Esophagus muscularis mucosa (tissue), 4 donors: Measurements from ENCODE around the gene SUSD6. TPM values are rescaled to one million over a fixed set of nuclear protein-coding genes. Genes with fewer than 3 reads are reported as not detected.

Experiments used
- DNase-seq: peaks from one replicate; pipeline ENCODE4 v3.0.0-alpha.2; 2017; ENCODE audit errors: extremely low spot score
- H3K27ac ChIP-seq, 4 donors: fragments of 200-600 bp; sonication (generic); replicated peaks in 1 of 4; 1 replicate in 3 of 4; 2 replicates in 1 of 4; pipeline ENCODE4 v1.5.1; 2016 to 2019; ENCODE audit warnings: mild to moderate bottlenecking in 1 of 4
- H3K27me3 ChIP-seq, 4 donors: fragments of 200-600 bp; sonication (generic); one replicate each; pipeline versions ENCODE4 v1.5.1 to v1.6.0; 2016 to 2019
- H3K36me3 ChIP-seq, 4 donors: fragments of 200-600 bp; sonication (generic); one replicate each; pipeline ENCODE4 v1.5.1; 2016 to 2019
- H3K4me1 ChIP-seq, 4 donors: fragments of 200-600 bp; sonication (generic); one replicate each; pipeline ENCODE4 v1.5.1; 2016 to 2019
- H3K4me3 ChIP-seq, 4 donors: fragments of 200-600 bp; sonication (generic); 1 replicate in 2 of 4; 2 replicates in 2 of 4; pipeline ENCODE4 v1.5.1; 2016 to 2019; ENCODE audit warnings: mild to moderate bottlenecking in 4 of 4, moderate library complexity in 1 of 4
- H3K9me3 ChIP-seq, 4 donors: fragments of 200-600 bp; sonication (generic); 1 replicate in 3 of 4; 2 replicates in 1 of 4; pipeline ENCODE4 v1.5.1; 2016 to 2019
- EP300 ChIP-seq: sonication (generic); formaldehyde crosslinking; IDR thresholded peaks from one replicate; pipeline ENCODE4 v1.6.1; 2017; ENCODE audit warnings: antibody characterized with exemption
- POLR2A ChIP-seq: fragments of 450-650 bp; IDR thresholded peaks from one replicate; pipeline ENCODE4 v1.6.1; 2017; ENCODE audit warnings: antibody characterized with exemption, moderate library complexity, mild to moderate bottlenecking, low read depth
- POLR2AphosphoS5 ChIP-seq, 2 donors: sonication (generic); formaldehyde crosslinking; IDR thresholded peaks; one replicate each; pipeline ENCODE4 v1.6.1; 2017; ENCODE audit warnings: antibody characterized with exemption in 2 of 2
- WGBS: methylation state at CpG from one replicate; pipeline ENCODE4 v1.1.5; 2018; 5-methylcytosine and 5-hydroxymethylcytosine counted together
- intact Hi-C: fragments of 100-400 bp; cut with DNase I; formaldehyde crosslinking; loops from one replicate; pipeline ENCODE4 v1.15.1; 2023
- total RNA-seq, 4 donors: library from RNA; depleted of rRNA; stranded (reverse); fragments of >200 nt; gene quantifications; one replicate each; pipeline versions ENCODE4 v1.1.0 to v1.2.1, GENCODE V29; 2016
- TF ChIP-seq, protein P1 (sequence below), 3 experiments: fragments of 200-600 bp in 2 of 3; fragments of 450-650 bp in 1 of 3; sonication (generic) in 2 of 3; IDR thresholded peaks; one replicate each; pipeline ENCODE4 v1.5.1; 2017 to 2019; ENCODE audit warnings: antibody characterized with exemption in 3 of 3, mild to moderate bottlenecking in 2 of 3, moderate library complexity in 1 of 3

SUSD6 gene, protein sequence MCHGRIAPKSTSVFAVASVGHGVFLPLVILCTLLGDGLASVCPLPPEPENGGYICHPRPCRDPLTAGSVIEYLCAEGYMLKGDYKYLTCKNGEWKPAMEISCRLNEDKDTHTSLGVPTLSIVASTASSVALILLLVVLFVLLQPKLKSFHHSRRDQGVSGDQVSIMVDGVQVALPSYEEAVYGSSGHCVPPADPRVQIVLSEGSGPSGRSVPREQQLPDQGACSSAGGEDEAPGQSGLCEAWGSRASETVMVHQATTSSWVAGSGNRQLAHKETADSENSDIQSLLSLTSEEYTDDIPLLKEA
- 10 to 100 TPM; 21.2 to 89.5 (median 43.5) TPM for total RNA-seq

DNA sequence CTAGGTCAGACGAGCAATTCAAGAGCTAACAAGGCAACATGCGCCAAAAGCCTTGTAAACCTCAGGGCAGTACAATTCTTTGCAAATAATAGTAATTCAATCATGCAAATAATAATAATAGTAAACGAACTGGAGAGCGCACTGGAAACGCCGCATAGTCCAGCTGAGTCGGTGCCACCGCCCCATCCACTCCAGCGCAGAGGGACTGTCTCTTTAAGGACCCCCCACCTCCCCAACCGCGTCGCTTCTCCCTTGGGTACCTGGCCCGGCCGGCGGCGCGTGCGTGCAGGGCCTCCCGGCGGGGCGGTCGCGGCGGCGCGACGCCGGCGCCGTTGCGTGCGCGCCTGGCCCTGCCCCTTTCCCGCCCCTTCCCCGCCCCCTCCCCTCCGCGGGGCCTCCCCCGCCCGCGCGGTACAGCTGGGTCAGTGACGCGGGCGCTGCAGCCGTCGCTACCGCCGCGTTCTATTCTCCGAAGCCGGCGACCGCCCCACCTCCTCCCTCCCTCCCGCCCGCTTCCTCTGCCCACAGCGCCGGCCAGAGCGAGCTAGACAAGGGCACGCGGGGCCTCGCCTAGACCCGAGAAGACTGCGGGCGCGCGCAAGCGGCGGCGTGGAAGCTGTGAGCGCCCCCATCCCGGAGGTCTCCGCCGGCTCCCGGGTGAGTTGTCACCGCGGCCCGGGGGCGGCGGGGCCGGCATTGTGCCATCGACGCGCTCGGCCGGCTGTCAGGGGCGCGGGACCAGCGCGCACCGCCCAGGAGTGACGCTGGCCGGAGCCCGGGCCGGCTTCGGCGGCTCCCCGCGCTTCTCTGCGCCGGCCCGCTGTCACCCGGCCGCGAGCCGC, at the start of gene SUSD6:
Gene SUSD6 (plus strand): TSS at position 425 of the 842 bp plus-strand sequence. CDS start 46,997 bp downstream, outside the sequence.
- TF ChIP-seq, protein P1, sequence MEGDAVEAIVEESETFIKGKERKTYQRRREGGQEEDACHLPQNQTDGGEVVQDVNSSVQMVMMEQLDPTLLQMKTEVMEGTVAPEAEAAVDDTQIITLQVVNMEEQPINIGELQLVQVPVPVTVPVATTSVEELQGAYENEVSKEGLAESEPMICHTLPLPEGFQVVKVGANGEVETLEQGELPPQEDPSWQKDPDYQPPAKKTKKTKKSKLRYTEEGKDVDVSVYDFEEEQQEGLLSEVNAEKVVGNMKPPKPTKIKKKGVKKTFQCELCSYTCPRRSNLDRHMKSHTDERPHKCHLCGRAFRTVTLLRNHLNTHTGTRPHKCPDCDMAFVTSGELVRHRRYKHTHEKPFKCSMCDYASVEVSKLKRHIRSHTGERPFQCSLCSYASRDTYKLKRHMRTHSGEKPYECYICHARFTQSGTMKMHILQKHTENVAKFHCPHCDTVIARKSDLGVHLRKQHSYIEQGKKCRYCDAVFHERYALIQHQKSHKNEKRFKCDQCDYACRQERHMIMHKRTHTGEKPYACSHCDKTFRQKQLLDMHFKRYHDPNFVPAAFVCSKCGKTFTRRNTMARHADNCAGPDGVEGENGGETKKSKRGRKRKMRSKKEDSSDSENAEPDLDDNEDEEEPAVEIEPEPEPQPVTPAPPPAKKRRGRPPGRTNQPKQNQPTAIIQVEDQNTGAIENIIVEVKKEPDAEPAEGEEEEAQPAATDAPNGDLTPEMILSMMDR (IDR thresholded peaks at IDR 0.05): no peak
- TF ChIP-seq POLR2A (peak; percentile 64), EP300 (no peak), POLR2AphosphoS5 (IDR thresholded peaks at IDR 0.05) (peak; percentile 86 to 94)
- intact Hi-C loops: loop anchor here (5.0 kb wide), 2 partner anchors 36 to 156 kb away; partner anchors contain the start of gene SRSF5
- Histone ChIP-seq H3K36me3 (no peaks in the 10 kb centered on the region), H3K4me3 (peak within 1 kb of the TSS; percentile 83 to 91 (median 91)), H3K4me1 (peaks cover 46 to 55% (median 48%) of the 10 kb centered on the region in 4 donors), H3K27ac (peak within 1 kb of the TSS; percentile 97 to 100 (median 100)), H3K9me3 (no peaks in the 10 kb centered on the region), H3K27me3 (no peaks in the 10 kb centered on the region)
- peak; percentile 95 for DNase-seq
- 4% methylated on average over 5 of the region's 105 CpGs for WGBS

DNA sequence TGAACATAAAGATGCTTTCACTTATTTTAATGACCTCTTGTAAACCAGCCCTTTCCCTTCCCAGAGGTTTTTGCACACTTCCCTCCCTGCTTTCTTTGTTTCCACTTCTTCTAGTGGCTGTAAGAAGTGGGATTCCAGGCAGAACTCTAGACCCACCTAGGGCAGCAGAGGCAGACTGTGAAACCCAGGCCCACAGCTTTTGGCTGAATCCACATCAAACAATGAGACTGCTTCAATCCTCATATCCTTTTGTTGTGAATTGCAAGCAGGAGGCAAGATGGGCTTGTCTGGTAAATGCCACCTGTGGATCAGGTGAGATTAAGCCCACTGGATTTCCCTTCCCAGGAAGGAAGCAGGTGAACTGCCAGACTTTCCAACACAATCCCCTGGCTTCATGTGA, 49.5 kb upstream of the SUSD6 start:
- intact Hi-C loops: no loop called here
- Histone ChIP-seq H3K36me3 (no peaks in the 10 kb centered on the region), H3K4me3 (no peak overlapping the region), H3K9me3 (no peaks in the 10 kb centered on the region), H3K4me1 (no peaks in the 10 kb centered on the region), H3K27ac (no peak overlapping the region), H3K27me3 (peaks cover 0 to 64% (median 0%) of the 10 kb centered on the region in 4 donors)
- TF ChIP-seq POLR2AphosphoS5 (IDR thresholded peaks at IDR 0.05) (no peak), POLR2A (no peak), EP300 (no peak)
- TF ChIP-seq, protein P1 (IDR thresholded peaks at IDR 0.05): no peak
- no peak for DNase-seq

DNA sequence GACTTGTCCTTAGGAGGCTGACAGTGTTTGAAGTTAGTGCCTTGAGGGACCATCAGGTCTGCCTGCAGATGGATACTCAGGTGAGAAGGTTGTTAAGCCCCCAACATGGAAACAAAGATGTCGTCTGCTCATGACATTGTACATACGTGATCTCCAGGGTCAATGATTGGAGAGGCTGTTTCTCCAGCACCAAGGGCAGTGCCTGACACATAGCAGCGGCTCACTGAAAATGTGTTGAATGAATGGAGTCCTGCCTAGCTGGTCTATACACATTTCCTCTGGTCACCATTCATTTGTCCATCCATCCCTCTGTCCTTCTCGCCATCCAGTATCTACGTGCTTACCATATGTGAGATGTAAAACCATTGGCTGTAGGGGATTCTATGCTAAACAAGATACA, 43.8 kb upstream of the SUSD6 start:
- no peak for DNase-seq
- Histone ChIP-seq H3K27ac (no peak overlapping the region), H3K4me3 (no peak overlapping the region), H3K4me1 (peaks cover 9 to 17% (median 15%) of the 10 kb centered on the region in 4 donors), H3K9me3 (no peaks in the 10 kb centered on the region), H3K36me3 (no peaks in the 10 kb centered on the region), H3K27me3 (peaks cover 0 to 99% (median 28%) of the 10 kb centered on the region in 4 donors)
- 81% methylated on average over 5 of the region's 5 CpGs for WGBS
- intact Hi-C loops: no loop called here
- TF ChIP-seq POLR2AphosphoS5 (IDR thresholded peaks at IDR 0.05): no peak
- no peak for TF ChIP-seq POLR2A
- TF ChIP-seq EP300: no peak
- TF ChIP-seq, protein P1 (IDR thresholded peaks at IDR 0.05): no peak

DNA sequence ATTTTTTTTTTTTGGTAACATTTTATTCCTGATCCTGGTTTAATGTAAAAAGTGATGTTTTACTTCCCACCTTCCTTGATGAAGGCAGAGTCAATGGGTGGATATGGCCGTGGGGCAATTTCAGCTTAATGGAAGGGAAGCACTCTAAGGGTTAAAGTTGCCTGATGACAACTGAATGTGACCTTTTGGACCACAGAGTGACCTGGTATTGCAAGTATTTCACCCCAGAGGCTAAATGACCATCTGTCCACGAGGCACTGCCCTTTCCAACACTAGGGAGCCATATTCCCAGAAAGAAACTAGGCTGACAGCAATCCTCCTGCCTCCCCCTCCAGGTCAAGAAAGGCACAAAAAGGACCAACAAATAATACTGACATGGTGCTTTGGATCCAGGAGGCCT, 41.5 kb upstream of the SUSD6 start:
- no peak for TF ChIP-seq EP300
- no peak for TF ChIP-seq POLR2AphosphoS5 (IDR thresholded peaks at IDR 0.05)
- TF ChIP-seq, protein P1 (IDR thresholded peaks at IDR 0.05): no peak
- no peak for TF ChIP-seq POLR2A
- no peak for DNase-seq
- Histone ChIP-seq H3K36me3 (no peaks in the 10 kb centered on the region), H3K4me1 (peaks cover 28 to 40% (median 38%) of the 10 kb centered on the region in 4 donors), H3K27ac (no peak overlapping the region), H3K4me3 (no peak overlapping the region), H3K9me3 (no peaks in the 10 kb centered on the region), H3K27me3 (peaks cover 0 to 99% (median 50%) of the 10 kb centered on the region in 4 donors)
- 64% methylated on average over 2 of the region's 2 CpGs for WGBS
- intact Hi-C loops: loop anchor here (5.0 kb wide), 1 partner anchor 33 kb away; no protein-coding TSS in a partner anchor
